ENCODE measurements around the gene PRKD1.

PRKD1 gene

GRCh38 chr14:29927376-29928116 is at the start of gene PRKD1:
TSS of gene PRKD1 (minus strand) at chr14:29927847.
- no peak for DNase-seq (ENCODE audit: low read depth, low spot score)

- no peak for DNase-seq (ENCODE audit: low read depth, low spot score)
Measured at GRCh38 chr14:29971101-29971500, 43.5 kb upstream of the PRKD1 start.

- DNase-seq (ENCODE audit: low read depth, low spot score) = no peak
Measured at GRCh38 chr14:29955087-29955486, 27.4 kb upstream of the PRKD1 start.

- DNase-seq (ENCODE audit: low read depth, low spot score) = no peak
Measured at GRCh38 chr14:29953501-29953900, 25.9 kb upstream of the PRKD1 start.

- DNase-seq (ENCODE audit: low read depth, low spot score) = no peak
Measured at GRCh38 chr14:29944091-29944490, 16.4 kb upstream of the PRKD1 start.

- DNase-seq (ENCODE audit: low read depth, low spot score) = peak; percentile 39
Measured at GRCh38 chr14:29941401-29941800, 13.8 kb upstream of the PRKD1 start.

- no peak for DNase-seq (ENCODE audit: low read depth, low spot score)
Measured at GRCh38 chr14:29940482-29940881, 12.8 kb upstream of the PRKD1 start.

- DNase-seq (ENCODE audit: low read depth, low spot score) = no peak
Measured at GRCh38 chr14:29937116-29937515, 9.5 kb upstream of the PRKD1 start.

- DNase-seq (ENCODE audit: low read depth, low spot score) = no peak
Measured at GRCh38 chr14:29930283-29930682, 2.6 kb upstream of the PRKD1 start.

GRCh38 chr14:29928117-29928640 is 532 bp upstream of the PRKD1 start:
- peak; percentile 32 for DNase-seq (ENCODE audit: low read depth, low spot score)

GRCh38 chr14:29926701-29927375 is 809 bp downstream of the PRKD1 start:
- peak; percentile 39 for DNase-seq (ENCODE audit: low read depth, low spot score)

GRCh38 chr14:29926228-29926627 is 1.4 kb downstream of the PRKD1 start:
- peak; percentile 6 for DNase-seq (ENCODE audit: low read depth, low spot score)

GRCh38 chr14:29925736-29926135 is 1.9 kb downstream of the PRKD1 start:
- DNase-seq (ENCODE audit: low read depth, low spot score) = no peak

GRCh38 chr14:29925101-29925722 is 2.4 kb downstream of the PRKD1 start:
- DNase-seq (ENCODE audit: low read depth, low spot score) = no peak

GRCh38 chr14:29919845-29920244 is 7.8 kb downstream of the PRKD1 start:
- DNase-seq (ENCODE audit: low read depth, low spot score) = no peak

GRCh38 chr14:29918981-29919380 is 8.7 kb downstream of the PRKD1 start:
- no peak for DNase-seq (ENCODE audit: low read depth, low spot score)

- DNase-seq (ENCODE audit: low read depth, low spot score) = no peak
Measured at GRCh38 chr14:29913566-29913965, 14.1 kb downstream of the PRKD1 start.

GRCh38 chr14:29911810-29912209 is 15.8 kb downstream of the PRKD1 start:
- no peak for DNase-seq (ENCODE audit: low read depth, low spot score)

GRCh38 chr14:29908652-29909577 is 18.7 kb downstream of the PRKD1 start:
- DNase-seq (ENCODE audit: low read depth, low spot score) = no peak

- no peak for DNase-seq (ENCODE audit: low read depth, low spot score)
Measured at GRCh38 chr14:29906256-29906870, 21.3 kb downstream of the PRKD1 start.

- no peak for DNase-seq (ENCODE audit: low read depth, low spot score)
Measured at GRCh38 chr14:29905543-29905942, 22.1 kb downstream of the PRKD1 start.
